Esophagus muscularis mucosa (tissue), 4 donors: ENCODE results near the gene RFTN1. TPM values are rescaled to one million over a fixed set of nuclear protein-coding genes. Genes with fewer than 3 reads are reported as not detected.

Experiments used
- DNase-seq: peaks from one replicate; pipeline ENCODE4 v3.0.0-alpha.2; 2017; ENCODE audit errors: extremely low spot score
- H3K27ac ChIP-seq, 4 donors: fragments of 200-600 bp; sonication (generic); replicated peaks in 1 of 4; 1 replicate in 3 of 4; 2 replicates in 1 of 4; pipeline ENCODE4 v1.5.1; 2016 to 2019; ENCODE audit warnings: mild to moderate bottlenecking in 1 of 4
- H3K27me3 ChIP-seq, 4 donors: fragments of 200-600 bp; sonication (generic); one replicate each; pipeline versions ENCODE4 v1.5.1 to v1.6.0; 2016 to 2019
- H3K36me3 ChIP-seq, 4 donors: fragments of 200-600 bp; sonication (generic); one replicate each; pipeline ENCODE4 v1.5.1; 2016 to 2019
- H3K4me1 ChIP-seq, 4 donors: fragments of 200-600 bp; sonication (generic); one replicate each; pipeline ENCODE4 v1.5.1; 2016 to 2019
- H3K4me3 ChIP-seq, 4 donors: fragments of 200-600 bp; sonication (generic); 1 replicate in 2 of 4; 2 replicates in 2 of 4; pipeline ENCODE4 v1.5.1; 2016 to 2019; ENCODE audit warnings: mild to moderate bottlenecking in 4 of 4, moderate library complexity in 1 of 4
- H3K9me3 ChIP-seq, 4 donors: fragments of 200-600 bp; sonication (generic); 1 replicate in 3 of 4; 2 replicates in 1 of 4; pipeline ENCODE4 v1.5.1; 2016 to 2019
- CTCF ChIP-seq, 3 experiments: fragments of 200-600 bp in 2 of 3; fragments of 450-650 bp in 1 of 3; sonication (generic) in 2 of 3; IDR thresholded peaks; one replicate each; pipeline ENCODE4 v1.5.1; 2017 to 2019; ENCODE audit warnings: antibody characterized with exemption in 3 of 3, mild to moderate bottlenecking in 2 of 3, moderate library complexity in 1 of 3
- EP300 ChIP-seq: sonication (generic); formaldehyde crosslinking; IDR thresholded peaks from one replicate; pipeline ENCODE4 v1.6.1; 2017; ENCODE audit warnings: antibody characterized with exemption
- POLR2A ChIP-seq: fragments of 450-650 bp; IDR thresholded peaks from one replicate; pipeline ENCODE4 v1.6.1; 2017; ENCODE audit warnings: antibody characterized with exemption, moderate library complexity, mild to moderate bottlenecking, low read depth
- POLR2AphosphoS5 ChIP-seq, 2 donors: sonication (generic); formaldehyde crosslinking; IDR thresholded peaks; one replicate each; pipeline ENCODE4 v1.6.1; 2017; ENCODE audit warnings: antibody characterized with exemption in 2 of 2
- WGBS: methylation state at CpG from one replicate; pipeline ENCODE4 v1.1.5; 2018; 5-methylcytosine and 5-hydroxymethylcytosine counted together
- intact Hi-C: fragments of 100-400 bp; cut with DNase I; formaldehyde crosslinking; loops from one replicate; pipeline ENCODE4 v1.15.1; 2023
- total RNA-seq, 4 donors: library from RNA; depleted of rRNA; stranded (reverse); fragments of >200 nt; gene quantifications; one replicate each; pipeline versions ENCODE4 v1.1.0 to v1.2.1, GENCODE V29; 2016

The RFTN1 gene
- total RNA-seq, 4 donors from 2014 or later: 79.7 to 142 (median 104) TPM

GRCh38 chr3:16286751-16287543 lies 226.6 kb downstream of the RFTN1 start:
- H3K27me3 ChIP-seq: no peaks in the 10 kb centered on the region
- peaks cover 25 to 55% (median 44%) of the 10 kb centered on the region in 4 donors for H3K4me1 ChIP-seq
- WGBS: 59% methylated on average over 6 of the region's 6 CpGs
- peak overlapping the region in 3 of 4 donors; percentile 33 to 56 (median 49) for H3K27ac ChIP-seq
- H3K36me3 ChIP-seq: peaks cover 0 to 41% (median 3%) of the 10 kb centered on the region in 4 donors
- DNase-seq: no peak
- intact Hi-C loops: no loop called here
- no peak overlapping the region for H3K4me3 ChIP-seq
- TF ChIP-seq POLR2A (no peak), POLR2AphosphoS5 (IDR thresholded peaks at IDR 0.05) (no peak), EP300 (no peak), CTCF (IDR thresholded peaks at IDR 0.05) (no peak)
- H3K9me3 ChIP-seq: no peaks in the 10 kb centered on the region

DNA sequence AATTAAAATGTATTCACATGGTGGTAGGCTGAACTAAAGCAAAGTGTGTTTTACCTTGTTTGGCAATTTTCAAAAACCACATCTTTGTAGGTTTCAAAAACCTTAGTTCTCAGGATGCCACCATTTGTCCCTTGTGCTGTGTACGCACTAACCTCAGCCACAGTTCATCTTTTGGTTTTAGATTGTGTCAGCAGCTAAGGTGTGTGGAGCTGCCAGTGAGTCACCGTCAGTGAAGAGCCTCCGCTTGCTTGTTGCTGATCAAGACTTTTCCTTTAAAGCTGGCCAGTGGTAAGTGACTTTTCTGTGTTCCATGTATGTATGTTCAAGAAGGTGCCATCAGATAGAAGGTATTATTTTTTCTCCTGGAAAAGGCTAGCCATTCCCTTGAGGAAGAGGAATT lies 227.3 kb downstream of the RFTN1 start:
- 94% methylated on average over 3 of the region's 3 CpGs for WGBS
- TF ChIP-seq POLR2AphosphoS5 (IDR thresholded peaks at IDR 0.05): no peak
- no peak for TF ChIP-seq EP300
- Histone ChIP-seq H3K27ac (peak overlapping the region in 3 of 4 donors; percentile 33 to 49 (median 40)), H3K27me3 (no peaks in the 10 kb centered on the region), H3K4me3 (no peak overlapping the region), H3K9me3 (no peaks in the 10 kb centered on the region), H3K4me1 (peaks cover 22 to 55% (median 43%) of the 10 kb centered on the region in 4 donors), H3K36me3 (peaks cover 0 to 41% (median 3%) of the 10 kb centered on the region in 4 donors)
- DNase-seq: no peak
- intact Hi-C loops: no loop called here

DNA sequence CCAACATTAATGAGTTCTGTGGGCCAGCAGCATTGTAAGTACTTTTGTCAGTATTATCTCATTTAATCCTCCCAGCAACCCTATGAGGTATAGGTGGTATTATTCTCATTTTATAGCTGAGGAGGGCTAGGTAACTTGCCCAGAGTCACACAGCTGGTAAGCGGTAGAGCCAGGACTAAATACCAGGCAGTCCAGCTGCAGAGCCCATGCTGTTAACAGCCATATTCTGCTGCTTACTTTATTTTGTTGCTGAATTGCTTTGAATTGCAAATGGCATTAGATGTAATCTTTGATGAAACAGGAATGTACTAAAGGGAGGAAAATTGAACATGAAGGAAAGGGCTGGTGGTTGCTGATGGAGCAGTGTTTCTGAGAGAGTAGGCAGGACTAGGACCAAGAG lies 228.9 kb downstream of the RFTN1 start:
- Histone ChIP-seq H3K4me1 (peaks cover 9 to 42% (median 35%) of the 10 kb centered on the region in 4 donors), H3K36me3 (peaks cover 0 to 41% (median 3%) of the 10 kb centered on the region in 4 donors)

DNA sequence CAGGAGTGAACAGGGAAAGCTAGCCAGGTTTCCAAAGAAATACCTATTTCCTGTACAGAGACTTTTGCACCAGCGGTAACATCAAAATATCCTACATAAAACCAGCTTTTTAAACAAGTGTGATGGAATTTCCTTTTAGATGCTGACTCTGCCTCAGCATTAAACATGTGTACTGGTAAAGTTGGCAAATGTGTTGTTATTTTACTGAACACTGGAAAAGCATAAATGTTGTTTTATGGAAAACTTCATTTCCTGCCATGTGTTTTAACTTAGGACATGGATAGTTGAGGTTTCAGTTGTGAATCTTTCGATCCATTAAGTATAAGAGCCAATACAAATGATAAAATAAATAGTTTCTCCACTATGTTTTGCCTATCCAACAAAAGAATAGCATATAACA lies 232.8 kb downstream of the RFTN1 start:
- H3K4me1 ChIP-seq: peaks cover 8 to 29% (median 18%) of the 10 kb centered on the region in 4 donors
- WGBS: 88% methylated on average over 2 of the region's 2 CpGs
- DNase-seq: no peak
- intact Hi-C loops: no loop called here
- peaks cover 0 to 24% (median 7%) of the 10 kb centered on the region in 4 donors for H3K36me3 ChIP-seq
- H3K27ac ChIP-seq: no peak overlapping the region
- H3K9me3 ChIP-seq: no peaks in the 10 kb centered on the region
- no peaks in the 10 kb centered on the region for H3K27me3 ChIP-seq
- H3K4me3 ChIP-seq: no peak overlapping the region
- no peak for TF ChIP-seq EP300
- no peak for TF ChIP-seq POLR2AphosphoS5 (IDR thresholded peaks at IDR 0.05)
- TF ChIP-seq CTCF (IDR thresholded peaks at IDR 0.05): no peak
- no peak for TF ChIP-seq POLR2A

More for the DNA sequence above, 228.9 kb downstream of the RFTN1 start:
- intact Hi-C loops: no loop called here
- Histone ChIP-seq H3K27me3 (no peaks in the 10 kb centered on the region), H3K4me3 (no peak overlapping the region), H3K9me3 (no peaks in the 10 kb centered on the region), H3K27ac (no peak overlapping the region)
- TF ChIP-seq CTCF (IDR thresholded peaks at IDR 0.05) (no peak), EP300 (no peak), POLR2A (no peak), POLR2AphosphoS5 (IDR thresholded peaks at IDR 0.05) (no peak)
- DNase-seq: no peak
- 100% methylated on average over 1 of the region's 1 CpG for WGBS

GRCh38 chr3:16279010-16279801 lies 234.3 kb downstream of the RFTN1 start:
- peak in 1 of 2 donors; percentile 55 for TF ChIP-seq POLR2AphosphoS5 (IDR thresholded peaks at IDR 0.05)
- no peak for TF ChIP-seq CTCF (IDR thresholded peaks at IDR 0.05)
- TF ChIP-seq EP300: no peak
- TF ChIP-seq POLR2A: no peak
- Histone ChIP-seq H3K27ac (peak overlapping the region; percentile 46 to 75 (median 58)), H3K4me1 (peaks cover 6 to 29% (median 18%) of the 10 kb centered on the region in 4 donors), H3K4me3 (no peak overlapping the region), H3K9me3 (no peaks in the 10 kb centered on the region), H3K36me3 (peaks cover 0 to 25% (median 10%) of the 10 kb centered on the region in 4 donors), H3K27me3 (no peaks in the 10 kb centered on the region)
- DNase-seq: no peak
- intact Hi-C loops: no loop called here
- 48% methylated on average over 3 of the region's 3 CpGs for WGBS
